ENCODE measurements around the gene SCN1B. TPM values are rescaled to one million over a fixed set of nuclear protein-coding genes. Genes with fewer than 3 reads are reported as not detected.

SCN1B gene
- total and polyA plus RNA-seq, 2 of the 13 experiments (the other 11 are each of a cell fraction or from before 2014, with no cell fraction given), result 2.7 to 20.1 TPM

DNA sequence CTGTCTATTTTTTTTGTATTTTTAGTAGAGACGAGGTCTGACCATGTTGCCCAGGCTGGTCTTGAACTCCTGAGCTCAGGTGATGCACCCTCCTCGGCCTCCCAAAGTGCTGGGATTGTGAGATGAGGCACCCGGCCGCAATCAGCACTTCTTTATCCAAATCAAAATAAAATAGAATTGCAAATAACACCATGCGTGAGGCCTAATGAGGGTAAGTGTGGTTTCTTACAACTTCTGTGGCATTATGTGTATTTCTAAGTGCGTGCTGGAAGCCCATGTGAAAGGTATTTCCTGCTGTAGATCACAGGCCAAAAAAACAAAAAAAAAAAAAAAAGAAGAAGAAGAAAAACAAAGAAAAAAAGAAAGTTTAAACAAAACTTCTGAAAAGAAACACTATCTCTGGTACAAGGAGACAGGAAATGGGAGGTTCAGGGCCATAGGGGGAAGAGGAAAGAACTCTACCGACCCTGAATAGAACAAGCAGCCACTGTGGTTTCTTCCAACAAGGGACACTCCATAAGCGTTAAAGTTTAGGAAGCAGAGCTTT is 33.1 kb upstream of the SCN1B start (continued):
- TF ChIP-seq, protein P1, sequence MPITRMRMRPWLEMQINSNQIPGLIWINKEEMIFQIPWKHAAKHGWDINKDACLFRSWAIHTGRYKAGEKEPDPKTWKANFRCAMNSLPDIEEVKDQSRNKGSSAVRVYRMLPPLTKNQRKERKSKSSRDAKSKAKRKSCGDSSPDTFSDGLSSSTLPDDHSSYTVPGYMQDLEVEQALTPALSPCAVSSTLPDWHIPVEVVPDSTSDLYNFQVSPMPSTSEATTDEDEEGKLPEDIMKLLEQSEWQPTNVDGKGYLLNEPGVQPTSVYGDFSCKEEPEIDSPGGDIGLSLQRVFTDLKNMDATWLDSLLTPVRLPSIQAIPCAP (CRISPR knock-in tag; IDR thresholded peaks at IDR 0.05; ENCODE audit: low read depth), result no peak
- TF ChIP-seq NR2F1 (CRISPR knock-in tag; IDR thresholded peaks at IDR 0.05), result no peak
- TF ChIP-seq ZNF296 (CRISPR knock-in tag; conservative IDR thresholded peaks at IDR 0.05), result no peak
- TF ChIP-seq, protein P2, sequence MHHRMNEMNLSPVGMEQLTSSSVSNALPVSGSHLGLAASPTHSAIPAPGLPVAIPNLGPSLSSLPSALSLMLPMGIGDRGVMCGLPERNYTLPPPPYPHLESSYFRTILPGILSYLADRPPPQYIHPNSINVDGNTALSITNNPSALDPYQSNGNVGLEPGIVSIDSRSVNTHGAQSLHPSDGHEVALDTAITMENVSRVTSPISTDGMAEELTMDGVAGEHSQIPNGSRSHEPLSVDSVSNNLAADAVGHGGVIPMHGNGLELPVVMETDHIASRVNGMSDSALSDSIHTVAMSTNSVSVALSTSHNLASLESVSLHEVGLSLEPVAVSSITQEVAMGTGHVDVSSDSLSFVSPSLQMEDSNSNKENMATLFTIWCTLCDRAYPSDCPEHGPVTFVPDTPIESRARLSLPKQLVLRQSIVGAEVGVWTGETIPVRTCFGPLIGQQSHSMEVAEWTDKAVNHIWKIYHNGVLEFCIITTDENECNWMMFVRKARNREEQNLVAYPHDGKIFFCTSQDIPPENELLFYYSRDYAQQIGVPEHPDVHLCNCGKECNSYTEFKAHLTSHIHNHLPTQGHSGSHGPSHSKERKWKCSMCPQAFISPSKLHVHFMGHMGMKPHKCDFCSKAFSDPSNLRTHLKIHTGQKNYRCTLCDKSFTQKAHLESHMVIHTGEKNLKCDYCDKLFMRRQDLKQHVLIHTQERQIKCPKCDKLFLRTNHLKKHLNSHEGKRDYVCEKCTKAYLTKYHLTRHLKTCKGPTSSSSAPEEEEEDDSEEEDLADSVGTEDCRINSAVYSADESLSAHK (CRISPR knock-in tag; IDR thresholded peaks at IDR 0.05; ENCODE audit: borderline replicate concordance), result no peak
- TF ChIP-seq ZNF350 (CRISPR knock-in tag; IDR thresholded peaks at IDR 0.05; ENCODE audit: borderline replicate concordance, low read depth), result no peak
- peak; percentile 32; the same call in 1 of the 2 replicates for TF ChIP-seq TARDBP (CRISPR knock-in tag; IDR thresholded peaks at IDR 0.05)
- no peak for TF ChIP-seq SNAI1 (CRISPR knock-in tag; IDR thresholded peaks at IDR 0.05; ENCODE audit: borderline replicate concordance)
- TF ChIP-seq ZNF10 (CRISPR knock-in tag; IDR thresholded peaks at IDR 0.05; ENCODE audit: borderline replicate concordance, low read depth), result no peak
- TF ChIP-seq SOX13 (IDR thresholded peaks at IDR 0.05), result no peak
- TF ChIP-seq SOX13 (CRISPR knock-in tag; conservative IDR thresholded peaks at IDR 0.05 in 1 of 2, IDR thresholded peaks at IDR 0.05 in 1 of 2), result peak in 1 of 2 experiments; percentile 66; a peak in 1 of 4 replicates
- TF ChIP-seq PHF8 (CRISPR knock-in tag; IDR thresholded peaks at IDR 0.05), result no peak
- peak; percentile 70 for TF ChIP-seq NCOA2 (CRISPR knock-in tag; IDR thresholded peaks at IDR 0.05)
- no peak for TF ChIP-seq ZNF562 (CRISPR knock-in tag; IDR thresholded peaks at IDR 0.05; ENCODE audit: borderline replicate concordance)
- TF ChIP-seq SIX1 (CRISPR knock-in tag; IDR thresholded peaks at IDR 0.05; ENCODE audit: borderline replicate concordance), result peak; percentile 24; the same call in 1 of the 2 replicates
- TF ChIP-seq DPF2 (CRISPR knock-in tag; IDR thresholded peaks at IDR 0.05; ENCODE audit: borderline replicate concordance, low read depth), result 0 out of 2 replicates have a peak, but pooled peaks have one; percentile 13
- TF ChIP-seq GATAD2A (CRISPR knock-in tag; IDR thresholded peaks at IDR 0.05), result 0 out of 2 replicates have a peak, but pooled peaks have one; percentile 13
- no peak for TF ChIP-seq SMARCC2 (IDR thresholded peaks at IDR 0.05)
- TF ChIP-seq HMG20A (CRISPR knock-in tag; IDR thresholded peaks at IDR 0.05; ENCODE audit: borderline replicate concordance), result peak; percentile 41; the same call in 1 of the 2 replicates
- TF ChIP-seq, protein P3, sequence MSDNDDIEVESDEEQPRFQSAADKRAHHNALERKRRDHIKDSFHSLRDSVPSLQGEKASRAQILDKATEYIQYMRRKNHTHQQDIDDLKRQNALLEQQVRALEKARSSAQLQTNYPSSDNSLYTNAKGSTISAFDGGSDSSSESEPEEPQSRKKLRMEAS (IDR thresholded peaks at IDR 0.05), result 0 out of 2 replicates have a peak, but pooled peaks have one; percentile 14
- TF ChIP-seq ZNF556 (CRISPR knock-in tag; IDR thresholded peaks at IDR 0.05; ENCODE audit: borderline replicate concordance), result no peak
- no peak for TF ChIP-seq ZNF550 (CRISPR knock-in tag; IDR thresholded peaks at IDR 0.05; ENCODE audit: borderline replicate concordance)
- no peak for TF ChIP-seq TSC22D2 (CRISPR knock-in tag; IDR thresholded peaks at IDR 0.05; ENCODE audit: borderline replicate concordance)
- peak in 1 of 2 experiments; percentile 53; a peak in 1 of 4 replicates for TF ChIP-seq EP300 (IDR thresholded peaks at IDR 0.05; ENCODE audit: low read depth in 2 of 2, low read length in 2 of 2)
- peak; percentile 23; the same call in 1 of the 2 replicates for TF ChIP-seq EP300 (CRISPR knock-in tag; IDR thresholded peaks at IDR 0.05; ENCODE audit: borderline replicate concordance)
